BLaER1 treated with 17β-estradiol and CSF1 and Interleukin-3, amounts not matched to agents 10 nM and 100 nM (cell line): ENCODE results near the gene PPIH.
"Not testable (repeated sequence)": the region's sequence is repeated elsewhere in the genome, so short reads cannot be mapped to it uniquely, and the experiment has no call there.

Experiments used
- H3K27ac ChIP-seq, 11 experiments: shearing (Covaris generic); formaldehyde crosslinking; 2 replicates each; pipeline ENCODE4 v1.8.1; 2022
- H3K27me3 ChIP-seq, 11 experiments: shearing (Covaris generic); formaldehyde crosslinking; 2 replicates each; pipeline ENCODE4 v1.8.1; 2022
- H3K36me3 ChIP-seq, 11 experiments: shearing (Covaris generic); formaldehyde crosslinking; 2 replicates each; pipeline ENCODE4 v1.8.1; 2022
- H3K4me1 ChIP-seq, 10 experiments: shearing (Covaris generic); formaldehyde crosslinking; 2 replicates each; pipeline ENCODE4 v1.8.1; 2022
- H3K4me2 ChIP-seq, 11 experiments: shearing (Covaris generic); formaldehyde crosslinking; 2 replicates each; pipeline ENCODE4 v1.8.1; 2022
- H3K4me3 ChIP-seq, 10 experiments: shearing (Covaris generic); formaldehyde crosslinking; 2 replicates each; pipeline ENCODE4 v1.8.1; 2022
- H3K9ac ChIP-seq, 11 experiments: shearing (Covaris generic); formaldehyde crosslinking; 2 replicates each; pipeline ENCODE4 v1.8.1; 2022
- H3K9me3 ChIP-seq, 11 experiments: shearing (Covaris generic); formaldehyde crosslinking; replicated peaks in 1 of 11; 2 replicates each; pipeline ENCODE4 v1.8.1; 2022
- H4K20me1 ChIP-seq, 11 experiments: shearing (Covaris generic); formaldehyde crosslinking; 2 replicates each; pipeline ENCODE4 v1.8.1; 2022
- Cebpa-rat ChIP-seq, 11 experiments: shearing (Covaris generic); IDR thresholded peaks; 2 replicates each; pipeline ENCODE4 v1.8.1; 2022

The PPIH gene

DNA sequence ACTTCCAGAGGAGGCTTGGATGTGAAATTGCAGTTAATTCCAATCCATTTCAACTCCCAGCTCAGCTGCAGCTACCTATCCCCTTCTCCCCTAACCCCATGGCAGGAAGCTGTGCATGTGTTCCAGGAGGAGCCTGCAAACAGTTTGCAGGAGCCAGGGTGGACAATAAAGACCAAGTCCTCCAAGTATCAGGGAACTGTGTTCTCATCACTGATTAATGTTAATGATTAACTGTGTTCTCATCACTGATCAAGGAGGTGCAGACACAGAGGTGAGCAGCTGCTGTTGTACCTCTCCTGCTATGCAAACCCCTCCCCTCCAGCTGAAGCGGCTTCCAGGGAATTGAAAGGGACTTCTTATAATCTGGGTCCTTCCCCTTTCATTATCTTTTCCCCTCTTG, 62.6 kb downstream of the PPIH start:
- Histone ChIP-seq H3K4me2 (0 out of 22 replicates have a peak overlapping the region, but pooled peaks of 1 of the 11 experiments have one; percentile 6), H3K36me3 (peaks cover 19 to 46% (median 32%) of the 10 kb centered on the region in 11 experiments; a peak in 21 of 22 replicates), H3K27ac (no peak overlapping the region), H3K4me3 (no peak overlapping the region), H4K20me1 (peaks cover 0 to 50% (median 18%) of the 10 kb centered on the region in 11 experiments; a peak in 16 of 22 replicates), H3K9ac (no peak overlapping the region), H3K4me1 (peaks cover 0 to 17% (median 10%) of the 10 kb centered on the region in 10 experiments; a peak in 10 of 20 replicates), H3K9me3 (no peaks in the 10 kb centered on the region), H3K27me3 (no peaks in the 10 kb centered on the region)
- TF ChIP-seq Cebpa-rat (IDR thresholded peaks at IDR 0.05): no peak

DNA sequence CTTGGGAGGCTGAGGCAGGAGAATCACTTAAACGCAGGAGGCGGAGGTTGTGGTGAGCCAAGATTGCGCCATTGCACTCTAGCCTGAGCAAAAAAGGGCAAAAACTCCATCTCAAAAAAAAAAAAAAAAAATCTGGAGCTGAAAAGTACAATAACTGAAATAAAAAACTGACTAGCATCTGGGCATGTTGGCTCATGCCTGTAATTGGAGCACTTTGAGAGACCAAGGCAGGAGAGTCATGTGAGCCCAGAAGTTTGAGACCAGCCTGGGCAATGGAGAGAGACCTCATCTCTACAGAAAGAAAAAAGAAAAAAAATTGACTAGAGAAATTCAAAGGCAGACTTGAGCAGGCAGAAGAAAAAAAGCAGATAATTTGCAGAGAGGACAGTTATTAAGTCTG, 63.7 kb downstream of the PPIH start:
- Histone ChIP-seq H3K36me3 (peaks cover 10 to 36% (median 22%) of the 10 kb centered on the region in 11 experiments; a peak in 20 of 22 replicates), H3K4me2 (peak overlapping the region in 6 of 11 experiments; percentile 0 to 34 (median 26); a peak in 4 of 22 replicates), H3K9me3 (no peaks in the 10 kb centered on the region), H3K4me3 (no peak overlapping the region), H3K27me3 (no peaks in the 10 kb centered on the region), H3K9ac (no peak overlapping the region), H3K27ac (no peak overlapping the region), H4K20me1 (peaks cover 0 to 40% (median 10%) of the 10 kb centered on the region in 11 experiments; a peak in 10 of 22 replicates), H3K4me1 (peaks cover 0 to 17% (median 10%) of the 10 kb centered on the region in 10 experiments; a peak in 10 of 20 replicates)
- no peak for TF ChIP-seq Cebpa-rat (IDR thresholded peaks at IDR 0.05)

DNA sequence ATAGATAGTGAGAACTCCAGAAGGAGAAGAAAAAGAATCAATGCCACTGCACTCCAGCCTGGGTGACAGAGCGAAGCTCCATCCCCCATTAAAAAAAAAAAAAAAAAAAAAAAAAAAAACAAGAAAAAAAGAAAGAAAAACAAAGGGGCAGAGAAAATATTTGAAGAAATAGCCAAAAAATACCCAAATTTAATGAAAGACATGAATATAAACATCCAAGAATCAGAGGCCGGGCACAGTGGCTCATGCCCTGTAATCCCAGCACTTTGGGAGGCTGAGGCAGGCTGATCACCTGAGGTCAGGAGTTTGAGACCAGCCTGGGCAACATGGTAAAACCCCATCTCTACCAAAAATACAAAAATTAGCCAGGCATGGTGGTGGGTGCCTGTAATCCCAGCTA, 64.2 kb downstream of the PPIH start:
- Histone ChIP-seq H3K36me3 (peaks cover 10 to 31% (median 17%) of the 10 kb centered on the region in 11 experiments; a peak in 19 of 22 replicates), H3K4me1 (peaks cover 0 to 17% (median 10%) of the 10 kb centered on the region in 10 experiments; a peak in 10 of 20 replicates), H4K20me1 (peaks cover 0 to 35% (median 8%) of the 10 kb centered on the region in 11 experiments; a peak in 10 of 22 replicates), H3K4me2 (0 out of 22 replicates have a peak overlapping the region, but pooled peaks of 1 of the 11 experiments have one; percentile 32)
- not testable (repeated sequence) for H3K27me3 ChIP-seq, H3K9ac ChIP-seq, H3K4me3 ChIP-seq, H3K27ac ChIP-seq, H3K9me3 ChIP-seq

DNA sequence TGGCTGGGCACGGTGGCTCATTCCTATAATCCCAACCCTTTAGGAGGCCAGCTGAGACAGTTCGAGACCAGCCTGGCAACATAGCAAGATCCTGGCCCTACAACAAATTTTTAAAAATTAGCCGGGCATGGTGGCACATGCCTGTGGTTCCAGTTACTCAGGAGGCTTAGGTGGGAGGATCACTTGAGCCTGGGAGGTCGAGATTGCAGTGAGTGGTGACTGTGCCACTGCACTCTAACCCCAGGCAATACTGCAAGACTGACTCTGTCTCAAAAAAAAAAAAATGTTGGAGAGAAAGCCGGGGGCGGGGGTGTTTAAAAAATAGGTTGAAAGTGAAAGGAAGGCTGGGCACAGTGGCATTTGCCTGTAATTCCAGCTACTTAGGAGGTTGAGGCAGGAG, 65.3 kb downstream of the PPIH start:
- Histone ChIP-seq H3K27ac (no peak overlapping the region), H3K4me2 (no peak overlapping the region), H3K36me3 (peaks cover under 1 to 20% (median 6%) of the 10 kb centered on the region in 11 experiments; a peak in 14 of 22 replicates), H4K20me1 (peaks cover 0 to 24% (median 0%) of the 10 kb centered on the region in 11 experiments; a peak in 5 of 22 replicates), H3K9ac (no peak overlapping the region; a peak in 1 of 22 replicates), H3K9me3 (no peaks in the 10 kb centered on the region), H3K4me3 (no peak overlapping the region), H3K27me3 (no peaks in the 10 kb centered on the region), H3K4me1 (peaks cover 0 to 17% (median 10%) of the 10 kb centered on the region in 10 experiments; a peak in 10 of 20 replicates)
- TF ChIP-seq Cebpa-rat (IDR thresholded peaks at IDR 0.05): no peak

DNA sequence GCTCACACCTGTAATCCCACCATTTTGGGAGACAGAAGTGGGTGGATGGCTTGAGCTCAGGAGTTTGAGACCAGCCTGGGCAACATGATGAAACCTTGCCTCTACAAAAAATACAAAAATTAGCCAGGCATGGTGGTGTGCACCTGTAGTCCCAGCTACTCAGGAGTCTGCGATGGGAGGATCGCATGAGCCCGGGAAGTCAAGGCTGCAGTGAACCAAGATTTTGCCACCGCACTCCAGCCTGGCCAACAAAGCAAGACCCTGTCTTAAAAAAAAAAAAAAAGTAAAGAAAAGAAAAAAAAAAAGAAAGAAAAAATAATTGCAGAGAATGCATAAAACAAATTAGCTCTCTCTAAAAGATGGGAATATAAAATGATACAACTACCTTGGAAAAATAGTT, 67.6 kb downstream of the PPIH start:
- H4K20me1 ChIP-seq, H3K4me2 ChIP-seq, H3K27me3 ChIP-seq, H3K9me3 ChIP-seq, H3K27ac ChIP-seq, H3K9ac ChIP-seq, H3K4me3 ChIP-seq, H3K36me3 ChIP-seq: not testable (repeated sequence)
- H3K4me1 ChIP-seq: peaks cover 0 to 15% (median 10%) of the 10 kb centered on the region in 10 experiments; a peak in 10 of 20 replicates
